T-helper 2 cell treated with Interferon-gamma antibody and Interleukin-4, amounts not matched to agents 5 μg/mL and 100 μg/mL, for 36 hours (primary cell): ENCODE measurements around the gene FAM110D.

Experiments used
- DNase-seq: peaks from one replicate; pipeline ENCODE4 v3.0.0; 2021; ENCODE audit warnings: low spot score
- H3K27ac Mint-ChIP-seq: one replicate; pipeline ENCODE4 v1.8.0; 2021; ENCODE audit warnings: mild to moderate bottlenecking, mixed read lengths
- H3K27me3 Mint-ChIP-seq: one replicate; pipeline ENCODE4 v1.8.0; 2021; ENCODE audit warnings: low read depth, mixed read lengths
- H3K36me3 Mint-ChIP-seq: one replicate; pipeline ENCODE4 v1.8.0; 2021; ENCODE audit warnings: low read depth, mixed read lengths
- H3K4me1 Mint-ChIP-seq: one replicate; pipeline ENCODE4 v1.8.0; 2021; ENCODE audit warnings: low read depth, mixed read lengths
- H3K4me3 Mint-ChIP-seq: one replicate; pipeline ENCODE4 v1.8.0; 2022; ENCODE audit warnings: mild to moderate bottlenecking, moderate library complexity, mixed read lengths
- H3K9me3 Mint-ChIP-seq: one replicate; pipeline ENCODE4 v1.8.0; 2021; ENCODE audit warnings: mixed read lengths

The FAM110D gene

GRCh38 chr1:26145041-26145959 is 13.6 kb upstream of the FAM110D start:
- Mint-ChIP-seq H3K9me3 (no peaks in the 10 kb centered on the region), H3K4me3 (peak overlapping the region; percentile 25), H3K27ac (no peak overlapping the region), H3K4me1 (peaks cover 6% of the 10 kb centered on the region), H3K27me3 (peaks cover 30% of the 10 kb centered on the region), H3K36me3 (no peaks in the 10 kb centered on the region)
- peak; percentile 72 for DNase-seq

- H3K27me3 Mint-ChIP-seq, result peaks cover 30% of the 10 kb centered on the region
- H3K36me3 Mint-ChIP-seq, result no peaks in the 10 kb centered on the region
- H3K9me3 Mint-ChIP-seq, result no peaks in the 10 kb centered on the region
- no peak overlapping the region for H3K4me3 Mint-ChIP-seq
- no peak overlapping the region for H3K27ac Mint-ChIP-seq
- H3K4me1 Mint-ChIP-seq, result peaks cover 6% of the 10 kb centered on the region
- DNase-seq, result no peak
These were observed 13.0 kb upstream of the FAM110D start for GRCh38 chr1:26145960-26146294.

GRCh38 chr1:26148887-26149286 is 10.0 kb upstream of the FAM110D start:
- no peak overlapping the region for H3K27ac Mint-ChIP-seq
- no peaks in the 10 kb centered on the region for H3K9me3 Mint-ChIP-seq
- H3K4me1 Mint-ChIP-seq, result peaks cover 6% of the 10 kb centered on the region
- H3K4me3 Mint-ChIP-seq, result no peak overlapping the region
- peaks cover 37% of the 10 kb centered on the region for H3K27me3 Mint-ChIP-seq
- no peak for DNase-seq
- H3K36me3 Mint-ChIP-seq, result no peaks in the 10 kb centered on the region

GRCh38 chr1:26153966-26154532 is 4.8 kb upstream of the FAM110D start:
- Mint-ChIP-seq H3K4me3 (no peak overlapping the region), H3K36me3 (no peaks in the 10 kb centered on the region), H3K27me3 (peaks cover 60% of the 10 kb centered on the region), H3K4me1 (peaks cover 3% of the 10 kb centered on the region), H3K27ac (no peak overlapping the region), H3K9me3 (no peaks in the 10 kb centered on the region)
- DNase-seq, result no peak

GRCh38 chr1:26154750-26155149 is 4.1 kb upstream of the FAM110D start:
- no peak for DNase-seq
- no peak overlapping the region for H3K27ac Mint-ChIP-seq
- no peaks in the 10 kb centered on the region for H3K9me3 Mint-ChIP-seq
- H3K4me1 Mint-ChIP-seq, result peaks cover 3% of the 10 kb centered on the region
- H3K36me3 Mint-ChIP-seq, result no peaks in the 10 kb centered on the region
- no peak overlapping the region for H3K4me3 Mint-ChIP-seq
- H3K27me3 Mint-ChIP-seq, result peaks cover 64% of the 10 kb centered on the region

GRCh38 chr1:26155370-26156284 is 3.3 kb upstream of the FAM110D start:
- H3K4me1 Mint-ChIP-seq, result peaks cover 3% of the 10 kb centered on the region
- H3K36me3 Mint-ChIP-seq, result no peaks in the 10 kb centered on the region
- peaks cover 64% of the 10 kb centered on the region for H3K27me3 Mint-ChIP-seq
- no peak overlapping the region for H3K4me3 Mint-ChIP-seq
- H3K27ac Mint-ChIP-seq, result no peak overlapping the region
- H3K9me3 Mint-ChIP-seq, result no peaks in the 10 kb centered on the region
- DNase-seq, result no peak

- H3K9me3 Mint-ChIP-seq, result no peaks in the 10 kb centered on the region
- peaks cover 67% of the 10 kb centered on the region for H3K27me3 Mint-ChIP-seq
- no peaks in the 10 kb centered on the region for H3K36me3 Mint-ChIP-seq
- H3K27ac Mint-ChIP-seq, result no peak overlapping the region
- no peak for DNase-seq
- H3K4me1 Mint-ChIP-seq, result peaks cover 3% of the 10 kb centered on the region
- no peak overlapping the region for H3K4me3 Mint-ChIP-seq
These were observed 2.4 kb upstream of the FAM110D start for GRCh38 chr1:26156285-26157038.

GRCh38 chr1:26158271-26158907 is 490 bp upstream of the FAM110D start:
- Mint-ChIP-seq H3K9me3 (no peaks in the 10 kb centered on the region), H3K27me3 (peaks cover 67% of the 10 kb centered on the region)

GRCh38 chr1:26159743-26160039 is 812 bp downstream of the FAM110D start:
- no peaks in the 10 kb centered on the region for H3K9me3 Mint-ChIP-seq
- no peak overlapping the region for H3K4me3 Mint-ChIP-seq
- H3K4me1 Mint-ChIP-seq, result peaks cover 8% of the 10 kb centered on the region
- peaks cover 62% of the 10 kb centered on the region for H3K27me3 Mint-ChIP-seq
- DNase-seq, result no peak
- H3K27ac Mint-ChIP-seq, result no peak overlapping the region
- H3K36me3 Mint-ChIP-seq, result no peaks in the 10 kb centered on the region

More at GRCh38 chr1:26158271-26158907, 490 bp upstream of the FAM110D start:
- DNase-seq, result no peak
- Mint-ChIP-seq H3K27ac (no peak overlapping the region), H3K36me3 (no peaks in the 10 kb centered on the region), H3K4me1 (peaks cover 6% of the 10 kb centered on the region), H3K4me3 (no peak overlapping the region)

- Mint-ChIP-seq H3K27me3 (peaks cover 62% of the 10 kb centered on the region), H3K4me1 (peaks cover 17% of the 10 kb centered on the region), H3K27ac (no peak overlapping the region), H3K4me3 (no peak overlapping the region), H3K9me3 (no peaks in the 10 kb centered on the region), H3K36me3 (no peaks in the 10 kb centered on the region)
- DNase-seq, result no peak
These were observed 1.9 kb downstream of the FAM110D start for GRCh38 chr1:26160527-26161414.

GRCh38 chr1:26161415-26162219 is 2.7 kb downstream of the FAM110D start:
- H3K4me1 Mint-ChIP-seq, result peaks cover 18% of the 10 kb centered on the region
- no peak overlapping the region for H3K27ac Mint-ChIP-seq
- DNase-seq, result peak; percentile 44
- peaks cover 64% of the 10 kb centered on the region for H3K27me3 Mint-ChIP-seq
- no peaks in the 10 kb centered on the region for H3K9me3 Mint-ChIP-seq
- no peaks in the 10 kb centered on the region for H3K36me3 Mint-ChIP-seq
- peak overlapping the region; percentile 79 for H3K4me3 Mint-ChIP-seq

GRCh38 chr1:26162220-26162709 is 3.4 kb downstream of the FAM110D start:
- Mint-ChIP-seq H3K4me3 (peak overlapping the region; percentile 79), H3K27ac (no peak overlapping the region), H3K9me3 (no peaks in the 10 kb centered on the region), H3K36me3 (no peaks in the 10 kb centered on the region), H3K4me1 (peaks cover 21% of the 10 kb centered on the region), H3K27me3 (peaks cover 61% of the 10 kb centered on the region)
- DNase-seq, result no peak
